OCI-LY7 (cell line): ENCODE results near the gene VTI1A. TPM values are rescaled to one million over a fixed set of nuclear protein-coding genes. Genes with fewer than 3 reads are reported as not detected.

Experiments used
- BruUV-seq: library from RNA; stranded (reverse); fragments of 400-500 nt; replicated peaks from 2 replicates; lab custom pipeline; 2021; lab: Mats Ljungman, UMichigan
- CTCF ChIA-PET: fragments of 300-600 bp; sonication (Branson Sonifier 250); formaldehyde crosslinking; loops from one replicate; lab custom pipeline; 2022; ENCODE audit warnings: antibody characterized with exemption; ENCODE audit not compliant: unreplicated experiment; lab: Charles Lee
- POLR2A ChIA-PET: fragments of 300-600 bp; sonication (Branson Sonifier 250); formaldehyde crosslinking; loops from one replicate; lab custom pipeline; 2022; ENCODE audit warnings: antibody characterized with exemption; lab: Charles Lee
- DNase-seq: peaks from one replicate; pipeline ENCODE4 v3.0.0-alpha.2; 2015; ENCODE audit warnings: low spot score
- H2AFZ ChIP-seq: fragments of 200-600 bp; sonication (generic), shearing (Covaris generic); 2 replicates; pipeline ENCODE4 v1.6.1; 2014; ENCODE audit warnings: mild to moderate bottlenecking, antibody characterized with exemption, low read length, moderate library complexity
- H3K27ac ChIP-seq: fragments of 200-600 bp; sonication (generic); 2 replicates; pipeline ENCODE4 v1.5.1; 2014; ENCODE audit warnings: mixed run types, low read depth, mild to moderate bottlenecking, moderate library complexity, low read length, inconsistent platforms; ENCODE audit not compliant: poor library complexity, severe bottlenecking
- H3K36me3 ChIP-seq: fragments of 200-600 bp; sonication (generic); 2 replicates; pipeline ENCODE4 v1.6.1; 2014; ENCODE audit warnings: mild to moderate bottlenecking, antibody characterized with exemption, low read length, moderate library complexity, mixed read lengths; ENCODE audit not compliant: insufficient read depth
- H3K4me1 ChIP-seq: fragments of 200-600 bp; sonication (generic); 2 replicates; pipeline ENCODE4 v1.5.1; 2014; ENCODE audit warnings: mild to moderate bottlenecking, low read length; ENCODE audit not compliant: insufficient read depth, poor library complexity, severe bottlenecking
- H3K4me2 ChIP-seq: fragments of 200-600 bp; sonication (generic); 2 replicates; pipeline ENCODE4 v1.6.1; 2014; ENCODE audit warnings: mild to moderate bottlenecking, low read length
- H3K4me3 ChIP-seq: fragments of 200-600 bp; sonication (generic); 2 replicates; pipeline ENCODE4 v1.5.1; 2014; ENCODE audit warnings: mild to moderate bottlenecking, low read depth, low read length; ENCODE audit not compliant: poor library complexity, severe bottlenecking
- H3K79me2 ChIP-seq: fragments of 200-600 bp; sonication (generic); 2 replicates; pipeline ENCODE4 v1.6.1; 2016; ENCODE audit warnings: low read depth, mild to moderate bottlenecking, low read length, moderate library complexity, mixed read lengths; ENCODE audit not compliant: insufficient read depth
- H3K9me2 ChIP-seq: fragments of 200-600 bp; sonication (generic); 2 replicates; pipeline ENCODE4 v1.6.1; 2016; ENCODE audit warnings: mild to moderate bottlenecking, low read length, mixed read lengths; ENCODE audit not compliant: insufficient read depth
- H3K9me3 ChIP-seq: fragments of 200-600 bp; sonication (generic); 2 replicates; pipeline ENCODE4 v1.6.1; 2014; ENCODE audit warnings: mild to moderate bottlenecking, mixed run types, low read length, mixed read lengths
- H4K20me1 ChIP-seq: fragments of 200-600 bp; sonication (generic); 2 replicates; pipeline ENCODE4 v1.6.1; 2014; ENCODE audit warnings: mild to moderate bottlenecking, antibody characterized with exemption, low read length, moderate library complexity, mixed read lengths; ENCODE audit not compliant: insufficient read depth
- EZH2phosphoT487 ChIP-seq: fragments of 200-600 bp; sonication (generic); IDR thresholded peaks from 2 replicates; pipeline ENCODE4 v1.6.1; 2018; ENCODE audit warnings: low read depth, borderline replicate concordance, mild to moderate bottlenecking, mixed run types, antibody characterized with exemption, low read length, moderate library complexity, mixed read lengths
- intact Hi-C: fragments of 100-400 bp; cut with micrococcal nuclease; formaldehyde crosslinking; loops from one replicate; pipeline ENCODE4 v1.10.0; 2022; ENCODE audit not compliant: unreplicated experiment
- total RNA-seq, 2 experiments: library from RNA; depleted of rRNA in 1 of 2; stranded (reverse); fragments of >200 nt in 1 of 2; shearing (Covaris generic) in 1 of 2; gene quantifications; 2 replicates each; pipeline ENCODE4 v1.2.3, GENCODE V29; 2014 to 2022
- TF ChIP-seq, protein P1 (sequence below): fragments of 200-600 bp; sonication (generic); conservative IDR thresholded peaks from 2 replicates; pipeline ENCODE4 v1.5.1; 2014; ENCODE audit warnings: mild to moderate bottlenecking, antibody characterized with exemption, low read length, moderate library complexity, mixed read lengths

The VTI1A gene
- total RNA-seq, 2 experiments from 2014 or later, result 39.4 to 45.2 TPM

DNA sequence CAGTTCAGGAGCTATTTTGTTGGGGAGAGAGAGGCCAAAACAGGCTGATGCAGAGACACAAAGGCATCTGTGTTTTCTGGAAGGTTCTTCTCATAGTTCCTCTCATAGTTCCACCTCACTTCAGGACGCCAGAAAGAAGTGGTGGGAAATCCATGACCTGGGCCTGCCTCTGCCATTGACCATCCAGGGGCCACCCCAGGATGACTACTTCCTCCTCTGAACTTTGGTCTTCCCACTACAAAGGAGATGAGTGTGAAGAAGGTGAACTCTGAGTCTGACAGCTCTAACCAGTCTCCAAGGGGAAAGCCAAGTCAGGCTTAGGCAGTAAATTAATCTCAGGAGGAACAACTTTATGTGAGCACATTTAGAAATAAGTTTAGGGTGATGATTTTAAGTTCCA lies 327.2 kb downstream of the VTI1A start:
- H3K4me1 ChIP-seq, result no peaks in the 10 kb centered on the region
- H3K4me2 ChIP-seq, result no peak overlapping the region
- H3K79me2 ChIP-seq, result no peaks in the 10 kb centered on the region
- ChIA-PET CTCF (no interaction called here), POLR2A (no interaction called here)
- BruUV-seq, result no TSS peak
- H3K9me3 ChIP-seq, result no peaks in the 10 kb centered on the region
- H4K20me1 ChIP-seq, result no peaks in the 10 kb centered on the region
- H3K9me2 ChIP-seq, result no peaks in the 10 kb centered on the region
- DNase-seq, result no peak
- H3K4me3 ChIP-seq, result no peak overlapping the region
- H3K27ac ChIP-seq, result no peak overlapping the region
- H2AFZ ChIP-seq, result no peak overlapping the region
- intact Hi-C loops, result no loop called here
- TF ChIP-seq, protein P1, sequence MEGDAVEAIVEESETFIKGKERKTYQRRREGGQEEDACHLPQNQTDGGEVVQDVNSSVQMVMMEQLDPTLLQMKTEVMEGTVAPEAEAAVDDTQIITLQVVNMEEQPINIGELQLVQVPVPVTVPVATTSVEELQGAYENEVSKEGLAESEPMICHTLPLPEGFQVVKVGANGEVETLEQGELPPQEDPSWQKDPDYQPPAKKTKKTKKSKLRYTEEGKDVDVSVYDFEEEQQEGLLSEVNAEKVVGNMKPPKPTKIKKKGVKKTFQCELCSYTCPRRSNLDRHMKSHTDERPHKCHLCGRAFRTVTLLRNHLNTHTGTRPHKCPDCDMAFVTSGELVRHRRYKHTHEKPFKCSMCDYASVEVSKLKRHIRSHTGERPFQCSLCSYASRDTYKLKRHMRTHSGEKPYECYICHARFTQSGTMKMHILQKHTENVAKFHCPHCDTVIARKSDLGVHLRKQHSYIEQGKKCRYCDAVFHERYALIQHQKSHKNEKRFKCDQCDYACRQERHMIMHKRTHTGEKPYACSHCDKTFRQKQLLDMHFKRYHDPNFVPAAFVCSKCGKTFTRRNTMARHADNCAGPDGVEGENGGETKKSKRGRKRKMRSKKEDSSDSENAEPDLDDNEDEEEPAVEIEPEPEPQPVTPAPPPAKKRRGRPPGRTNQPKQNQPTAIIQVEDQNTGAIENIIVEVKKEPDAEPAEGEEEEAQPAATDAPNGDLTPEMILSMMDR, result no peak
- TF ChIP-seq EZH2phosphoT487, result no peak
- H3K36me3 ChIP-seq, result no peaks in the 10 kb centered on the region

DNA sequence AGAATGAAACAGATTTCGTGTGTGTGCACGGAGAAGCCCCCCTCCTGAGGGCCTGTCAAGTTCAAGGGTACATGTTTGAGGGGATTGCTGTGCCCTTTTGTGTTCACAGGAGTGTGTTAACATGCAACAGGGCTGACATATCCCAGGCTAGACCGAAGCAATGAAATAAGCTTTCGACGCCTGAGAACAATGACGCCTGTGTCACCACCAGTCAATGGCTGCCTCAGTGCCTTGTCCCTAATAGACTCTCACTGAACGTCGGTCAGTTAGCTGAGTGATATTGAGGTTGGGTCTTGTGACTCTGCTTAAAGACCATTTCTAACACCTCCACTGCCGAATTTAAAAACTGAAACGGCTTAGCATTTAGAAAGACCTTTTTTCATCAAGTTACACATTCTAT lies 327.8 kb downstream of the VTI1A start:
- no peak overlapping the region for H3K4me3 ChIP-seq
- no peaks in the 10 kb centered on the region for H4K20me1 ChIP-seq
- CTCF ChIA-PET, result no interaction called here
- no peak overlapping the region for H2AFZ ChIP-seq
- TF ChIP-seq, protein P1, result no peak
- no peak for TF ChIP-seq EZH2phosphoT487
- POLR2A ChIA-PET, result interaction anchor here (0.6 kb wide), 1 partner anchor 11 kb away, joined by 3 read pairs; no protein-coding TSS in a partner anchor
- no peak overlapping the region for H3K27ac ChIP-seq
- DNase-seq, result no peak
- intact Hi-C loops, result no loop called here
- no peaks in the 10 kb centered on the region for H3K4me1 ChIP-seq
- no peaks in the 10 kb centered on the region for H3K79me2 ChIP-seq
- H3K9me3 ChIP-seq, result no peaks in the 10 kb centered on the region
- H3K4me2 ChIP-seq, result no peak overlapping the region
- H3K36me3 ChIP-seq, result no peaks in the 10 kb centered on the region
- no TSS peak for BruUV-seq
- no peaks in the 10 kb centered on the region for H3K9me2 ChIP-seq

DNA sequence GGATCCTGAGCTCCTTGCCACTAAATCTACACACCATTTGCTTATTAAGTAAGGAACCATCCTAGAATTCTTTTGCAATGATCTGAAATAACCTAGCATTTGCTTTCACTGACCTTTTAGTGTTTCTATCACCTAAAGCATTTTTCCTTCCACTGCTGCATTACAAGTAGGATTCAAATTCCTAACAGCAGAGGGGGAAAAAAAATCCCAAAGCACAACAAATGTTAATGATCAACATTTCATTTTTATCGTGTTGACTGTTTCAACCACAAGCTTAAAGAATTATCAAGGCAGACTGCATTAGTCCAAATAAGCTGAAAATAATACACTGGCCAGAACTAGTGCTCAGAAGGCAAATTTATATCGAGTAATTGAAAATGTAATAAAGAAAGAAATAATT lies 328.4 kb downstream of the VTI1A start:
- Histone ChIP-seq H3K9me2 (no peaks in the 10 kb centered on the region), H3K4me2 (no peak overlapping the region), H3K36me3 (no peaks in the 10 kb centered on the region), H4K20me1 (no peaks in the 10 kb centered on the region), H3K4me1 (no peaks in the 10 kb centered on the region), H2AFZ (no peak overlapping the region), H3K79me2 (no peaks in the 10 kb centered on the region), H3K9me3 (no peaks in the 10 kb centered on the region), H3K4me3 (no peak overlapping the region), H3K27ac (no peak overlapping the region)
- intact Hi-C loops, result no loop called here
- POLR2A ChIA-PET, result interaction anchor here (0.6 kb wide), 1 partner anchor 10 kb away, joined by 3 read pairs; no protein-coding TSS in a partner anchor
- DNase-seq, result no peak
- no peak for TF ChIP-seq EZH2phosphoT487
- TF ChIP-seq, protein P1, result no peak
- CTCF ChIA-PET, result no interaction called here
- no TSS peak for BruUV-seq
